ENCODE data around the gene C6orf15.

C6orf15 gene

GRCh38 chr6:31112478-31112877 is at the start of gene C6orf15:
C6orf15 (minus strand) TSS chr6:31112575; CDS start chr6:31112555, 20 bp downstream.
- in situ Hi-C loops (cut with MboI; ENCODE audit: low sequenced_read_pairs), result no loop called here

DNA sequence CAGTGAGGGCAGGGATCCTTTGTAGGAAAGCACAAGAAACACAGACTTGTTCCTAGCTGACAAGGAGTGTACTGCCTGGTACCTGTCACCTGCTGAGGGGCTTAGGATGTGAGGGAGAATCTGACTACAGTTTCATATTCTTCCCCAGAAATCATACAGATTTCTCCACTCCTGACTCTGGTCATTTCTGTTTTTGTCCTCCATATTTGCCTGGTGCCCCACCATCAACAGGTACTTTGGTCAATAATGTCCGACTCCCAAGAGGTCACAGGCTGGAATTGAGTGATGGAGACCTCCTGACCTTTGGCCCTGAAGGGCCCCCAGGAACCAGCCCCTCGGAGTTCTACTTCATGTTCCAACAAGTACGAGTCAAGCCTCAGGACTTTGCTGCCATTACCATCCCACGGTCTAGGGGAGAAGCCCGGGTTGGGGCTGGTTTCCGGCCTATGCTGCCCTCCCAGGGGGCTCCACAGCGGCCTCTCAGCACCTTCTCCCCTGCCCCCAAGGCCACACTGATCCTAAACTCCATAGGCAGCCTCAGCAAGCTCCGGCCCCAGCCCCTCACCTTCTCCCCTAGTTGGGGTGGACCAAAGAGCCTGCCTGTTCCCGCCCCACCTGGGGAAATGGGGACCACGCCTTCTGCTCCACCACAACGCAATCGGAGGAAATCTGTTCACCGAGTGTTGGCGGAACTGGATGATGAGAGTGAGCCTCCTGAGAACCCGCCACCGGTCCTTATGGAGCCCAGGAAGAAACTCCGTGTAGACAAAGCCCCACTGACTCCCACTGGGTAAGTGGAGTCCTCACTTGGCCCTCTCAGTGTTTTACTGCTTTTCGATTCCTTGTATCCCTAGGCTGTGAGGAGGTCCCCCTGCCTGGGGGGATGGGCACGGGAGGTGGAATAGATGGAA is 49.1 kb upstream of the C6orf15 start:
- in situ Hi-C loops (cut with MboI; ENCODE audit: low sequenced_read_pairs), result no loop called here

DNA sequence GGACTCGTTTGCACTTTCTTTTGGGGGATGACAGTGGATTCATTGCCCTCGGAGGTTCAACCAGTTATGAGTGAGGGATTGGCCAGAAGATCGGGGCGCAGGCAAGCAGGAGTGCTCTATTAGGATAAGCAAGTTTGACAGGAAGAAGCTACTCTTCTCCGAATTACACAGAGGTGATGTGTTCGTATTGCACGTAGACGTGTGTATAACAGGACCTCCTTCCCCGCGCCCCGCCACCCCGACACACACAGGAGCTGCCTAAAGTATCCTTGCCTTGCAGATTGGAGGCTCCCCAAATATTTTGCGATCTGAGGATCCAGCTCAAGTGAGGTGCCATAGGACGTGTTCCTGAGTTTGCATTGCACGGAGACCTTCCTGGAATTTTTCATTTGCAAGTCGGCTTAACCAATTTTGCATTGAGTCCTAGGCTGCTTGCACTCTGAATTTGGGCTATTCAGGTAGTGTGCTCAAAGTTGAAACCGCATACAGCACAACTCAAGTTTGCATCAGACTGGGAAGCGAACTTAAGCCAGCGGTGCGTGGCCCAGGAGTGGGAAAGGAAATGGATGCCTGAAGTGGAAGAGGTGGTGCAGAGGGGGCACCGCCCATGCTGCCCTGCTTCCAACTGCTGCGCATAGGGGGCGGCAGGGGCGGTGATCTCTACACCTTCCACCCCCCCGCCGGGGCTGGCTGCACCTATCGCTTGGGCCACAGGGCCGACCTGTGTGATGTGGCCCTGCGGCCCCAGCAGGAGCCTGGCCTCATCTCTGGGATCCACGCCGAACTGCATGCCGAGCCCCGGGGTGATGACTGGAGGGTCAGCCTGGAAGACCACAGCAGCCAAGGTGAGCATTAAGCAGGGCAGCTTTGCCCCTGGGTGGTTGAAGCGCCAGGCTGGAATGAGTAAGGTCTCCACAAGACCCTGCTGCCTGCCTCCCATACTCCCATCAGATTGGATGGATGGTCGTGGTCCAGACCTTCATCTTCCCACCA is 46.8 kb upstream of the C6orf15 start:
- in situ Hi-C loops (cut with MboI; ENCODE audit: low sequenced_read_pairs), result no loop called here

DNA sequence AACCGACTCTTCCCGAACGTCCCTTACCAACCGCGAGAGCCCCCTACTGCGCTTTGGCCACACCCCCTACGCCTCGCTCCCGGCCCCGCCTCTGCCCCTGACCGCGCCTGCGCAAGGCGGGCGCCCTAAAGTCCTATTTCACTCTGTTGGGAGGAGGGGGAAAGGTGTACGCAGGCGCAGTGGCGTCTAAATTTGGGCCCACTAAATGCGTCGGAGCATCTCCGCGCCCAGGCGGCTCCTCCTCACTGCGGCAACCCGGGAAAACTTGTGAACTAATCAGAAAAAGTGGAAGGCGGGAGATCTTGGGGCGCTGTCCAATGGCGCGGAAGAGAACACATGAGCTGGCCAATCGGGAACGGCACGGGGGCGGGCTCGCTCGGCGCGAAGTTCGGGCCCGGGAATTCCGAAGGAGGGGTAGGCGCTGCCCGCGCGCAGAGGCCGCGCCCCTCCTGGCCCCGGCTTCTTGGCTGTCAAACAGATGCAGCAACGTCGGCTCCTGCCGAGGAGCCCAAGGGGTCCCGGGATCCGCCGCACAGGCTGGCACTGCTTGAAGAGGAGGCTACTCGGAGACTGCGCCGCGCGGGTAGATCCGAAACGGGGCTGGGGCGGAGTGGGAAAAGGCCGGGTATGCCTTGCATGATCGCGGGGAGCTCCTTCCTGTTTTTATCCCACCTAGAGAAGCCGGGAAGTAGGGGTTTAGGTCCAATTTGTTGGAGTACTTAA is 45.9 kb upstream of the C6orf15 start, which contains the start of gene TCF19:
TCF19 (plus strand) TSS at position 450 of the 723 bp plus-strand sequence. CDS start 881 bp downstream, outside the sequence.
- in situ Hi-C loops (cut with MboI; ENCODE audit: low sequenced_read_pairs), result no loop called here

GRCh38 chr6:31157513-31158139 is 45.3 kb upstream of the C6orf15 start, which contains the start of gene CCHCR1:
CCHCR1 (minus strand) TSS chr6:31157802; CDS start chr6:31157600, 202 bp downstream.
- in situ Hi-C loops (cut with MboI; ENCODE audit: low sequenced_read_pairs), result no loop called here

GRCh38 chr6:31156641-31157040 is 44.3 kb upstream of the C6orf15 start:
- in situ Hi-C loops (cut with MboI; ENCODE audit: low sequenced_read_pairs), result no loop called here

GRCh38 chr6:31154436-31154835 is 42.1 kb upstream of the C6orf15 start:
- in situ Hi-C loops (cut with MboI; ENCODE audit: low sequenced_read_pairs), result no loop called here

DNA sequence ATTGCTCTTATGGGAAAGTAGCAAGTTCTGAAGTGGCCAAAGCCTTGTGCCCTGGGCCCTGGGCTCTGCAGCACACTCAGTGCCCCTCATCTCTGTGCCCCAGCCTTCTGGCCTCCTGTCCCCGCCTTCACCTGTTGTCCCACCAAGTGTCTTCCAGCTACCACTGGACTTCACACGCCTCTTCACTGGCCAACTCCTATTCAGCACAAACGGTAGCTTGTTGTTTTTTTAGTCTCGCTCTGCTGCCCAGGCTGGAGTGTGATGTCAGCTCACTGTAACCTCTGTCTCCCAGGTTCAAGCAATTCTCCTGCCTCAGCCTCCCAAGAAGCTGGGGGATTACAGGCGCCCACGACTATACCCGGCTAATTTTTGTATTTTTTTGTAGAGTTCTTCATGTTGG is 40.4 kb upstream of the C6orf15 start:
- in situ Hi-C loops (cut with MboI; ENCODE audit: low sequenced_read_pairs), result no loop called here

DNA sequence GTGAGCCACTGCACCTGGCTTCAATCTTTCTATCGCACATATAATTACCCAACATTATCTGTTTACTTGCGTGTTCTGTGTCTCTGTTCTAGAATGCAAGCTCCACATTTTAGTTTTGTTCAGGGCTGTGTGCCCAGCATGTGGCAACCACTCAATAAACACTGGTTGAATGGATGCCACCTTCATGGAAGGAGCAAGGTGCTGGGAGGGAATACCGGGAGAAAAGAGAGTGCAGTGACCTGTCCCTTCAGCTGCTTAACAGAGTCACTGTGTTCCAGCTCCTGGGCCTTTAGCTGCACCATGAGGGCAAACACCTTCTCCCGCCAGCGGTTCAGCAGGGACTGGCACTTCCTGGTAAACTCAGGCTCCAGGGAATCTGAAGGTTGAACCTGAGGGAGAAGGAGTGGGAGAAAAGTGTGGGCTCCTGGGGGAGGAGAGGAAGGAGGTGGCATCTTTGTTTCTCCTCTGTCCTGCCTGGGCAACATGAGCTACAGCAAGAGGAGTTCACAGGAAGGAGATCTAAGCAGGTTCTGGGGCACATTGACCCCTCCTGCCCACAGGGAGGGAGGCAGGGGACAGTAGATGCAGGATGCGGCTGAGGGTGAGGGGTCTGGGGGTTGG is 37.6 kb upstream of the C6orf15 start:
- in situ Hi-C loops (cut with MboI; ENCODE audit: low sequenced_read_pairs), result no loop called here

- in situ Hi-C loops (cut with MboI; ENCODE audit: low sequenced_read_pairs), result no loop called here
Measured at GRCh38 chr6:31145386-31145785, 33.0 kb upstream of the C6orf15 start.

- in situ Hi-C loops (cut with MboI; ENCODE audit: low sequenced_read_pairs), result no loop called here
Measured at GRCh38 chr6:31144970-31145340, 32.6 kb upstream of the C6orf15 start.

- in situ Hi-C loops (cut with MboI; ENCODE audit: low sequenced_read_pairs), result no loop called here
Measured at GRCh38 chr6:31144296-31144969, 32.1 kb upstream of the C6orf15 start.

GRCh38 chr6:31143148-31143547 is 30.8 kb upstream of the C6orf15 start:
- in situ Hi-C loops (cut with MboI; ENCODE audit: low sequenced_read_pairs), result no loop called here

DNA sequence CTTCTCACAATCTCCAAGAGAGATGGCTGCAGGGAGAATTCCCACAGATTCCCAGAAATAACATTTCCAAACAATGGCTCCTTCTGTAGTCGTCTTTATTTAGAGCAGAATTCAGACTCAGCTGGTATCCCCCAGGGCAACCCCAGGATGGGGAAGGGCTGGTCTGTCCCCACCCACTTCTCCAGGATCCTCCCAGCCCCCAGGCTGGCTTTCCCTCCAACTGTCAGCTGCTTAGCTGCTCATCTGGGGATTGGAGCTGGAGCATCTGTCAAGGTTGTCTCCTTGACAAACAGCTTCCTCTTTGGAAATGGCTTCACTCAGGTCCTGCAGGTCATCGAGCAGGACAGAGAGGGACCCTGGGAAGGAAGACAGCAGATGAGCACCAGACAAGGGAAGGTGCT is 30.0 kb upstream of the C6orf15 start:
- in situ Hi-C loops (cut with MboI; ENCODE audit: low sequenced_read_pairs), result no loop called here

DNA sequence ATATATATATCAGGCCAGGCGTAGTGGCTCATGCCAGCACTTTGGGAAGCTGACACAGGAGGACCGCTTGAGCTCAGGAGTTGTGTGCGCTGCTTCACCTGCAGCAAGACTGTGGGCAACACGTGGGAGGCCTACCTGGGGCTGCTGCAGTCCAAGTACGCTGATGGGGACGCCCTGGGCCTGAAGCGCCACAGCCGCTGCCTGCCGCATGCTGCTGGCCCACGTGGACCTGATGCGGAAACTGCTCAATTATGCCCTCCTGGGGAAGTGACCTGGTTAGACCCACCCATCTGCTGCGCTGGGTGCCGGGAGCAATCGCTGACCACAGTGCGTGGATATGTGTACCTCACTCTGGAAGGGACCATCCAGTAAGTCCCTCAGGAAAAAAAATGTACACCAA is 28.3 kb upstream of the C6orf15 start:
- in situ Hi-C loops (cut with MboI; ENCODE audit: low sequenced_read_pairs), result no loop called here

DNA sequence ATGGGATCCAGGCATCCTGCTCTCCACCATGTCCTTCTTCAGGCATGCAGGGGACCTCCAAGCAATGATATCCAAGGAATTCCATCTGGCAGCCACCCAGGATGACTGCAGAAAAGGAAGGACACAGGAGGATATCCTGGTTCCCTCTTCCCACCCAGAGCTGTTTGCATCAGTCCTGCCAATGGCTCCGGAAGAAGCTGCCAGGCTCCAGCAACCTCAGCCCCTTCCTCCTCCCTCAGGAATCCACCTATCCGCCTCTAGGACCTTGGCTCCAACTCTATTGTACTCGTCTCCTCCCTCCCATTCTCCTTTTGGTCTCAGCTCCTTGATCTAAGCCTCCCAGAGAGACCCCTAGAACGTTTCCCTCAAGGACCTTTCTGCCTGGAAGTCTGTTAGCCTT is 27.2 kb upstream of the C6orf15 start:
- in situ Hi-C loops (cut with MboI; ENCODE audit: low sequenced_read_pairs), result no loop called here

GRCh38 chr6:31138982-31139381 is 26.6 kb upstream of the C6orf15 start, which contains the start of gene PSORS1C2:
PSORS1C2 (minus strand) TSS chr6:31139066; CDS start chr6:31139026, 40 bp downstream.
- in situ Hi-C loops (cut with MboI; ENCODE audit: low sequenced_read_pairs), result no loop called here

DNA sequence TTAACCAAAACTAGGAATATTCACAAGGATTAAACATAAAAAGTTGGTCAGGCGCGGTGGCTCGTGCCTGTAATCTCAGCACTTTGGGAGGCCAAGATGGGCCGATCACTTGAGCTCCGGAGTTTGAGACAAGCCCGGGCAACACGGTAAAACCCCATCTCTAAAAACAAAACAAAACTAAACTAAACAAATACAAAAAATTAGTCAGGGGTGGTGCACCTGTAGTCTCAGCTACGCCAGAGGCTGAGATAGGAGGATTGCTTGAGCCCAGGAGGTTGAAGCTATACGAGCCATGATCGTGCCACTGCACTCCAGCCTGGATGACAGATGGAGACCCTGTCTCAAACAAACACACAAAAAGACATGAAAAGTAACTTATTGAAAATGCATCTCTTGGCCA is 23.3 kb upstream of the C6orf15 start:
- in situ Hi-C loops (cut with MboI; ENCODE audit: low sequenced_read_pairs), result no loop called here

DNA sequence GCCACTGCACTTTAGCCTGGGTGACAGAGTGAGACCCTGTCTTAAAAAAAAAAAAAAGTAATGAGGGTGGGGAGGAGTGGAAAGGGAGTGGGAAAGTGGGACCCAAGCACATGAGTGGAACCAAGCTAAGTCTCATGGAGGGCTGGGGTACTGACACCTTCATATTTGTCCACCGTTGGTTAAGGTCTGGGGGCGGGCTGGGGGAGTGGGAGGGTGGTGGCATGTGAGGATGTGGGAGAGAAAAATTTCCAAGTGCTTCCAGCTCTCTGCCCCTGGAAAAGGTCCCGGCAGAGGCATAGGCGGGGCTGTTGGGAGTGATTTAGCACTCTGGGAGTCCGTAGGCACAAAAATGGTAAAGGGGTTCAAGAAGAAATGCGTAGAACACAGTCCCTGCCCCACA is 20.4 kb upstream of the C6orf15 start:
- in situ Hi-C loops (cut with MboI; ENCODE audit: low sequenced_read_pairs), result no loop called here

All from HL-60/S4 treated with phorbol 12-myristate 13-acetate at 8.2 ng/mL for 4 days and 3 days (cell line).